Right ventricle myocardium inferior (tissue), 1 donor: ENCODE data around the gene KAZALD1. TPM values are rescaled to one million over a fixed set of nuclear protein-coding genes. Genes with fewer than 3 reads are reported as not detected.

Source experiments
- ATAC-seq: fragments of 200-7000 bp; cut with Tn5 transposase; one replicate; pipeline ENCODE4 v1.9.1; 2020; ENCODE audit warnings: mild to moderate bottlenecking, moderate library complexity
- DNase-seq: peaks from one replicate; pipeline ENCODE4 v3.0.0; 2021; ENCODE audit errors: missing footprints
- intact Hi-C: fragments of 100-400 bp; cut with DNase I; formaldehyde crosslinking; loops from one replicate; pipeline ENCODE4 v1.11.0; 2022
- total RNA-seq: library from RNA; stranded (reverse); fragmentation: NEBNext Ultra II Directional; extraction: Animal tissue kit (Norgen Biotek cat#: 25700); gene quantifications from one replicate; pipeline ENCODE4 v1.2.1, GENCODE V29; 2021
- donor health status: DM: no; HTN: yes; CAD: no; lungs with severe emphysema.

KAZALD1 gene
- total RNA-seq, 1 donor from 2014 or later, result 4.8 TPM

DNA sequence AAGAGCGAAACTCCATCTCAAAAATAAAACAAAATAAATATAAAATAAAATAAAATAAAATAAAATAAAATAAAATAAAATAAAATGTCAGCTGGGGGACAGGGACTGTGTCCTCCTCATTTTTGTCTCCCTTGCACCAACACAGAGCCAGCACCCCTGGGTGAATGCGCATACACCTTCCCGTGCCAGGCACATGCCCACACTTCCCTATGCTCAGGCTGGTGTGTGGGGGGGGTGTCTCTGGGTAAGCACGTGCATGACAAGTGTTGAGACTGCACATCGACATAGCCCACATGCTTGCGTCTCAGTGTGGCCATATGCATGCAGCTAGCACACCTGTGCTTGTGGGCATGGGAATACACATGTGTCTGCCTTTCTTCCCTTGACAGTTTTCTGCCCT is 44.6 kb downstream of the KAZALD1 start:
- intact Hi-C loops, result no loop called here
- DNase-seq (no peak), ATAC-seq (no peak)

GRCh38 chr10:101107771-101108170 is 46.0 kb downstream of the KAZALD1 start:
- intact Hi-C loops, result no loop called here
- no peak for ATAC-seq
- DNase-seq, result no peak

- ATAC-seq (no peak), DNase-seq (no peak)
- intact Hi-C loops, result no loop called here
Measured at GRCh38 chr10:101110856-101111523, 49.2 kb downstream of the KAZALD1 start.

DNA sequence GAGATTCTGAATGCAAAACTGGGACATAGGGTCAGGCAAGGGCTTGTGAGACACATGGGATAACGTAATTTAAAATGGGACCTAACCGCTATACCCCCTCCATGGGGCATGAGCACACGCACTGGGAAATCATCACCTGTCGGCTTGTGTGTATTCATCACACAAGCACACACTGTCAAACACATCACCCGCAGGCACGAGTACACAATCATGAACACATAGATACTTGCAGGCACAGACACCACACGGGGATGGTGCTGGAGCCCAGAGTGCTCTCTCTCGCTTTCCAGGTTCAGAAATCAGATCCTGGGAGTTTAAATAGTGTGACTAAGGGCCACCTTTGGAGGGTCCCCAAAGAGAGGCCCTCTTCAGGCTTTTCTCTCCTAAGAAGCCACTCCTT is 49.8 kb downstream of the KAZALD1 start:
- no peak for DNase-seq
- no peak for ATAC-seq
- intact Hi-C loops, result no loop called here

DNA sequence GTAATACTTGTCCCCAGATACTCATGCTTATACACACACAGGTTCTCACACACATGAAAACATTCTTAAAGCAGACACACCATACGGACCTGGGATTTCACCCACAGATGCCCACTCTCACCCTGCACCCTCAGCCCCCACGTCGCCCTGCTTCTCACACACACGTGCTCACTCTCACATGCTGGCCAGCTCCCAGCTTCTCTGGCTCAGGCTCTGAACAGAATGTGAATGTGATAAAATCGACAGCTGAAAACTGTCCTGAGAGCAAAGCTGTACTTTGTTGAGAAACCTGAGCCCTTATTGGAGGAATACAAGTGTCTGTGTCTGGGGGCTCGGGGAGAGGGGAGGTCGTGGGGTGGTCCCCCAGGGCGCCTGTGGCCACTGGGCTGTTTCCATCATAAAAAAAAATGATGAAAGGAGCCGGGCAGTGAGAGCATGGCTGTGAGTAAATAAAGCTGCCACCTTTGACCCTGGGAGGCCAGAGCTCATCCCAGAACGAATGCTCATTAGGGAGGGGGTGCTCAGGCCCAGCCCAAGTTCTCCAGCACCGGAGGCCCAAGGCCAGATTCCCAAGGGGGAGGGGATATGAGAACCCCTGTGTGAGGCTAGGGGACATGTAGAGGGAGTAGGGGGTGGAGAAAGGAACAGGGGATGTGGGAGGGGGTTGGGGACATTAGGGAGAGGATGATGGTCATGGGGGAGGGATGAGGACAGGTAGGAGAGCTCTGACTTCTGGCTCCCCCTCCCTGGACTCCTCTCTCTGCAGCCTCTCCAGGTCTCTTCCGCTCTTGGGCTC is 51.2 kb downstream of the KAZALD1 start:
- intact Hi-C loops, result no loop called here
- no peak for ATAC-seq

GRCh38 chr10:101113890-101114403 is 52.2 kb downstream of the KAZALD1 start:
- intact Hi-C loops, result no loop called here
- ATAC-seq, result no peak
- DNase-seq, result no peak

More for the DNA sequence above, 51.2 kb downstream of the KAZALD1 start:
- no peak for DNase-seq

GRCh38 chr10:101114646-101115045 is 52.9 kb downstream of the KAZALD1 start:
- intact Hi-C loops, result no loop called here
- no peak for ATAC-seq
- no peak for DNase-seq

Other genes starting within 250 kb of the KAZALD1 start
- gene SLF2, start 149.0 kb upstream of the KAZALD1 start, total RNA-seq, result 17.0 TPM
- gene SEMA4G, start 92.5 kb upstream of the KAZALD1 start, total RNA-seq, result 1.5 TPM
- gene MRPL43, start 74.5 kb upstream of the KAZALD1 start, total RNA-seq, result 58.3 TPM
- 6.6 TPM for gene TWNK, start 74.4 kb upstream of the KAZALD1 start, total RNA-seq
- 43.4 TPM for gene LZTS2, start 62.2 kb upstream of the KAZALD1 start, total RNA-seq
- gene PDZD7, start 30.9 kb upstream of the KAZALD1 start, total RNA-seq, result 0.22 TPM
- 14.1 TPM for gene SFXN3, start 30.8 kb upstream of the KAZALD1 start, total RNA-seq
- gene TLX1, start 69.3 kb downstream of the KAZALD1 start, total RNA-seq, result not detected
- gene LBX1, start 167.5 kb downstream of the KAZALD1 start, total RNA-seq, result not detected